CD4-positive, alpha-beta T cell treated with Interleukin-21 for 1 hour (primary cell): ENCODE measurements around the gene CTPS2.
"Not testable (repeated sequence)": the region's sequence is repeated elsewhere in the genome, so short reads cannot be mapped to it uniquely, and the experiment has no call there.

Experiments used
- DNase-seq: peaks from one replicate; pipeline ENCODE4 v3.0.0-alpha.2; 2020

The CTPS2 gene, protein sequence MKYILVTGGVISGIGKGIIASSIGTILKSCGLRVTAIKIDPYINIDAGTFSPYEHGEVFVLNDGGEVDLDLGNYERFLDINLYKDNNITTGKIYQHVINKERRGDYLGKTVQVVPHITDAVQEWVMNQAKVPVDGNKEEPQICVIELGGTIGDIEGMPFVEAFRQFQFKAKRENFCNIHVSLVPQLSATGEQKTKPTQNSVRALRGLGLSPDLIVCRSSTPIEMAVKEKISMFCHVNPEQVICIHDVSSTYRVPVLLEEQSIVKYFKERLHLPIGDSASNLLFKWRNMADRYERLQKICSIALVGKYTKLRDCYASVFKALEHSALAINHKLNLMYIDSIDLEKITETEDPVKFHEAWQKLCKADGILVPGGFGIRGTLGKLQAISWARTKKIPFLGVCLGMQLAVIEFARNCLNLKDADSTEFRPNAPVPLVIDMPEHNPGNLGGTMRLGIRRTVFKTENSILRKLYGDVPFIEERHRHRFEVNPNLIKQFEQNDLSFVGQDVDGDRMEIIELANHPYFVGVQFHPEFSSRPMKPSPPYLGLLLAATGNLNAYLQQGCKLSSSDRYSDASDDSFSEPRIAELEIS

GRCh38 chrX:16712548-16713155 is at the start of gene CTPS2:
TSS of gene CTPS2 (minus strand) at chrX:16712669. CDS start at chrX:16702902, 9,767 bp downstream.
- peak; percentile 39 for DNase-seq

DNA sequence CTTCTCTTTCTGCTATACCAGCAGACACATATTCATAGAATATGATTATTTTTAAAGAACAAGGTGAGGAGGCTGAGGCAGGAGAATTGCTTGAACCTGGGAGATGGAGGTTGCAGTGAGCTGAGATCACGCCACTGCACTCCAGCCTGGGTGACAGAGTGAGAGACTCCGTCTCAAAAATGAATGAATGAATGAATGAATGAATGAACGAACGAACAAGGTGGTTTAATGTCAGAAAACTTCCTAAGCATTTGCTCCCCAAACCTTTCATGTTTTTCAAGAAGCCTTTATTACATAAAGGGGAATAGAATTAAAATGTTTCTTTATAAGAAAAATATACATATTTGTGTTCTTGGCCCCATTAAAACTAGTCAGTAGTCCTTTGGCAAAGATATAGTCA is 49.0 kb upstream of the CTPS2 start:
- DNase-seq = not testable (repeated sequence)

- DNase-seq = no peak
Observed at GRCh38 chrX:16756724-16757123, 44.3 kb upstream of the CTPS2 start.

GRCh38 chrX:16754019-16754418 is 41.5 kb upstream of the CTPS2 start:
- DNase-seq = no peak

- no peak for DNase-seq
Observed at GRCh38 chrX:16750136-16750535, 37.7 kb upstream of the CTPS2 start.

- DNase-seq = no peak
Observed at GRCh38 chrX:16748425-16748824, 36.0 kb upstream of the CTPS2 start.

DNA sequence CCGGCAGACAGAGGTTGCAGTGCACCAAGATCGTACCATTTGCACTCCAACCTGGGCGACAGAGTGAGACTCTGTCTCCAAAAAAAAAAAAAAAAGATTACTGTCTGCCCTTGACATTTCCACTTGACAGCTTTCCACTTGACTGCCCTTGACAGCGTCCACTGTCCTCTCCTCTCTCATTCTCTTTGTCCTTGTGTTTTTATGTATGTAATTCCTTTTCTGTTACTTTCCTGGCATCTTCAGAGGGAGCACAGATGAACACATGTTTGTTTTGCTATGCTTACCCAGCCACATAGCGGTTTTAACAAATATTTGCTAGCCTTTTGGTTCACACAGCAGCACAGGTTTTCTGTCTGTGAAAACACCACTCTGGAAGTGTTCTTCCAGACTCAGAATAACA is 33.2 kb upstream of the CTPS2 start:
- DNase-seq = no peak

DNA sequence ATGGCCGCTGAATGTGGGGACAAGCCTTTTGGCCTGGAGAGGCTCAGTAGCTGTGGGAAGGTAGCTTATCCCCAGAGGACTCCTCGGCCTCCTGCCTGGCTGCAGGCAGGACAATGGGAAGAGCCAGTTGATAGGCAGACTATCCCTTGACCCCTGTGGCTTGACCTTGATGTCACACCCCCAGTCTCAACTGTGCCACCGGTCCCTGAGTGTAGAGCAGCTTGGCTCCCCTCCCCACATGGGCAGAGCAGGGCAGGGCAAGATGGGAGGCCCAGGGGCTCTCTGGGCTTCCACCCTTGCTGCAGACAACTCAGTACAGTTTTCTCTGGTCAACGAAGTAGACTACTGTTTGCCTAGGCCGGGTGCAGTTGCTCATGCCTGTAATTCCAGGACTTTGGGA is 32.6 kb upstream of the CTPS2 start:
- no peak for DNase-seq

DNA sequence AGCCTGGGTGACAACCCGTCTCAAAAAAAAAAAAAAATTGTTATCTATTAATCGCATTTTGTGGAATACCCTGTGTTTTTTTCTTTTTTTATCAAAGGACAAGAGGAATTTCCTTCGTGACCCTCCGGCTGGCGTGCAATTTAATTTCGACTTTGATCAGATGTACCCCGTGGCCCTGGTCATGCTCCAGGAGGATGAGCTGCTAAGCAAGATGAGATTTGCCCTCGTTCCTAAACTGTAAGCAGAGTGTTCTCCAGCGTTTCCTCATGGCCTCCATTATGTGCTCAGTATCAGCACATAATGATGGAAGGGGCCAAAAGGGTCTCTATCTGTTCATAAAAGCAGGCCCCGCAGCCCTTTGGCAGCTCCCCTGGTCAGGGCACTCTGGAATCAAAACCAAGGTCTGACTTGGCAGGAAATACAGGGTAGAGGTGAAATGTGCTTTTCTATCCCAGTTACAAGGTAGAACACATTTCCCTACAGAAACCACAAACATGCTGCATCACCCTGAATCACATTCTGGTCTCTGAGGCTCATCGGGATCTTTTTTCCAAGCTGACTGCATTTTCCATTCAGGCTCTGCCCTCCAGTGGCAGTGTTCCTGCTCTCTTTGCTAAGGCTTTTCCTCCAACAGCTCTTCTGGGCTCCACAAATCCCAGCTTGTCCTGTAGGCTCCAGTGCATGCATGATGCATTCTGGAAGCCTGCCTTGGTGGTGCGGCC is 31.3 kb upstream of the CTPS2 start:
- no peak for DNase-seq

- DNase-seq = no peak
Observed at GRCh38 chrX:16739574-16739973, 27.1 kb upstream of the CTPS2 start.

GRCh38 chrX:16737024-16737423 is 24.6 kb upstream of the CTPS2 start:
- DNase-seq = no peak

DNA sequence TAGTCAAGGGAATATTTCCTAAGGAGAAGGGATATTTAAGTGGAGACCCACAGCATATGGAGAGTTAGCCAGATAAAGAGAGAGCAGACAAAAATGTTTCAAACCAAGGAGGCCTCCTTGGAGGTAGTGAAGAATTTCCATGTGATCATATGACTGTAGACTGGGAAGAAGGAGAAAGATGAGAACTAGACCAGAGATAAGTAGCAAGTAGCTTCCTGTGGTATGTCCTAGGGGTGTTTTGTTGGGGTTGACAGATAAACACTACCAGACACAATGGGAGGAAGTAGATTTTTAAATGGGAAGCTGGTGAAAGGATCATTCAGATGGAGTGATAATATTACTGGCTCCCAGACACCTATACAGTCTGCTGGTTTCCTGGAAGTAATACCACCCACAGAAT is 20.5 kb upstream of the CTPS2 start:
- DNase-seq = no peak

DNA sequence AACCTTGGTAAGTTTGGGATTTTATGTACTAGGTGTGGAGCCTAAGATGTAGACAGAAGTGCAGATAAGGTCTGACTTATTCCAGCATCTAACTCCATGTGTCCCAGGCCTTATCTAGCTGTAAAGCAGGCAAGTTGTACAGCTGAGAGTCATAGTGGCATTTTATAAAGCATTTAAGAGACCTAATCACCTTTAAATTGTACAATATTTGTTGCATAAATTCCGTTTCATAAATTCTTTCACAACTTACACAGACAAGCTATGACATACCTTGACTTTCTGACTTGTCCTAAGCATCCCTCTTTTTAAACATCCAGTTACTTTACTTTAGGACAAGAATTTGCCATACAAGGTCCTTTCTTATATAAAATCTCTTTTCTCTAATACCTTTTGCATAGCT is 18.0 kb upstream of the CTPS2 start:
- DNase-seq = no peak

- DNase-seq = no peak
Observed at GRCh38 chrX:16727637-16728036, 15.2 kb upstream of the CTPS2 start.

DNA sequence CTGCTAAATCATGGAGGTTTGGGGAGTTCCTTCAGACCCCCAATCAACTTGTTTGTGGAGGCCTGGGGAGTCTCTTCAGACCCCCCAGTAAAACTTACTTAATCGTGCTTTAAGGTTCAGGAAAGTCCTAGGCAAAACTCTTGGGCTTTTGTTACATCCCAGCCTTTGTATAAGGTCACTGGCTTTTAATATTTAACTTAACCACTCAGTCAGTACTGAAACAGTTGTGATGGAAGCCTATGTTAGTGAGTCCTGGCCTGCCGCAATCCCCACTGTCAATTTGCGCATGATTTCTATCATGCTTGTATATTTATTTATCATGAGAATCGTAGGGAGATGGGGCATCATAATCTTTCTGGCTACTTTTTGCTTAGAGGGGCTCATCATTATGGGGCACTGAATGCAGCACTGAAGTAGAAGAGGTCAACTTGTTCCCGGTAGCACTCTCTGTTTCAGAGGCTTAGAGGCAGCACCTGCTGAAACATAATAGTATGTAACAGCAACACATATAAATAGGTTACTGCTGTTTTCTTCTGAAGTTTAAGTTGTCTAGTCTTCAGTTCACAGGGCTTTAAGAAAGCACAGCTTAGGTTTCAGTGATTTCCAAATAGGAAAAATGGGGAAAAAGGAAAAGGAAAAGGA is 14.0 kb upstream of the CTPS2 start:
- not testable (repeated sequence) for DNase-seq

GRCh38 chrX:16725072-16725471 is 12.6 kb upstream of the CTPS2 start:
- DNase-seq = no peak

DNA sequence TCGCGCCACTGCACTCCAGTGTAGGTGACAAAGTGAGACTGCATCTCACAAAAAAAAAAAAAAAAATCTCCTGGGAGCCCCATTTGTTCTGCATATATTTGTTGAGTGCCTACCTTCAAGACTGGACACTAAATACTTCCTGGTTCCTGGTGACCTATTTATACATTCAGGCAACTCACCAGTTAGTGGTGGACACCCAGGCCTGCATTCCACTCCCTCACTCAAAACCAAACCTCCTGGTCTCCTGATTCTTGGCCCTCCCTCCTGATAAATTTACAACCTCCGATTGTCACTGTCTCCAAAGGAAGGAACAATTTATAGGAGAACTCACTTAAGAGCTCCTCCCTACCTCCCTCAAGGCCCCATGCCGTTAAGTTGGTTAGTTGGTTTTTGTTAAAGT is 10.0 kb upstream of the CTPS2 start:
- no peak for DNase-seq

DNA sequence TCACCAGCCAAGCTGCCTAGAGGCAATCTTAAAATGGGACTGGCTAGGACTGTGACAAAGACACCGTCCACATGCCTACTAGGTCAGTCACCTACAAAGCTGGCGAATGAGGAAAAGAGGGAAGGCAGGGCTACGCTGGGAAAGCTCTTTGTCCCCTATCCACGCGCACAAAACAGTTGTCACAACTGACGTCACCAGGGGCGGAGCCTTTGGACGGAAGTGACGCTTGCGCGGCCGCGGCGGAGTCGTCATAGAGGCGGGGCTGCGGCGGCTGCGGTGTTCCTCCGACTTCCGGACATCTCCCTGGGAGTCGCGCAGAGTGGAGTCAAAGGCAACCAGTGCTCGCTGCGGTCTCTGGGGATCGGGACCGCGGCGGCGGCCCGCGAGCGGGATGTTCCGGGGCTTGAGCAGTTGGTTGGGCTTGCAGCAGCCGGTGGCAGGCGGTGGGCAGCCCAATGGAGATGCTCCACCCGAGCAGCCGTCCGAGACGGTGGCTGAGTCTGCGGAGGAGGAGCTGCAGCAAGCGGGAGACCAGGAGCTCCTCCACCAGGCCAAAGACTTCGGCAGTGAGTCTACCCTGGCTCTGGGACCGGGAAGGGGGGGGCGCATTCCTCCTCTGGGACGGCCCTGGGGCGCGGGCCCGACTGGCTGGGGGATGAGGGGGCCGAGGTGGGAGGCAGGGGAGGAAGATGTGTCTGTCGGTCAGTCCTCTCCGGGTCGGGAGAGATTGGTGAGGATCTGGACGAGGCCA is 7.0 kb upstream of the CTPS2 start, which contains the start of gene SYAP1:
Gene SYAP1 (plus strand): TSS at position 279 of the 751 bp plus-strand sequence. CDS start 113 bp downstream, at position 392.
- DNase-seq = peak; percentile 92

GRCh38 chrX:16718824-16719333 is 6.4 kb upstream of the CTPS2 start:
- no peak for DNase-seq

DNA sequence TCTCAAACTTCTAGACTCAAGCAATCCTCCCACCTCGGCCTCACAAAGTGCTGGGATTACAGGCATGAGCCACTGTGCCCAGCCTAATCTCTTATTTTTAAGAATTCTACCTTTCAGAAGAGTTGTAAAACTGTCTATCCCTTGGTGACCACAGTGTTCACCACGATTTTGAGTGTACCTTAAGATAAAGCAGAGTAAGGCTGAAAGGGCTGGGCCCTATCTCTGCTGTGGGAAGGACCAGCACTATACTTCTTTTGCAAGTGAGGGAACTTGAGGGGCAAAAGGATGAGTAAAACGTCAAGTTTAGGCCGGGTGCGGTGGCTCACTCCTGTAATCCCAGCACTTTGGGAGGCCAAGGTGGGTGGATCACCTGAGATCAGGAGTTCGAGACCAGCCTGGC is 4.0 kb upstream of the CTPS2 start:
- DNase-seq = not testable (repeated sequence)

DNA sequence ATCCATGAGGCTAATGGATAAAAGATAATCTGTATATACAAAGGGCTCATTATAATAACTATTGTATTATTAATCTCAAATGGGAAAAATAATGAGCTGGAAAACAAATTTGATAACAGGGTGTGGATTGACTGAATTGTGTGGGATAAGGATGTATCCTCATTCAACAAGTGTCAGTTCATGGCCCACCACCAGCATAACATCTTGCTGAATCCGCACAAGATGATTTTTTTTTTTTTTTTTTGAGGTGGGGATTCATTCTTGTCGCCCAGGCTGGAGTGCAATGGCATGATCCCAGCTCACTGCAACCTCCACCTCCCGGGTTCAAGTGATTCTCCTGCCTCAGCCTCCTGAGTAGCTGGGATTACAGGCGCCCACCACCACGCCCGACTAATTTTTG is 3.2 kb upstream of the CTPS2 start:
- not testable (repeated sequence) for DNase-seq

GRCh38 chrX:16714504-16714903 is 2.0 kb upstream of the CTPS2 start:
- no peak for DNase-seq
